HG02973 (cell line): ENCODE measurements around the gene CAST.
"Not testable (repeated sequence)": the region's sequence is repeated elsewhere in the genome, so short reads cannot be mapped to it uniquely, and the experiment has no call there.

Experiments
- ATAC-seq: cut with Tn5 transposase; IDR thresholded peaks from one replicate; pipeline ENCODE4 v1.9.1; 2021; ENCODE audit warnings: moderate library complexity; ENCODE audit not compliant: unreplicated experiment

CAST gene

GRCh38 chr5:96661855-96662724, at the start of gene CAST:
Gene CAST, plus strand, starts transcription at chr5:96662376. Its CDS starts 47 bp downstream, at chr5:96662423.
- peak; percentile 50 for ATAC-seq

GRCh38 chr5:96614110-96614691, 48.0 kb upstream of the CAST start:
- peak; percentile 58 for ATAC-seq

- no peak for ATAC-seq
Measured at GRCh38 chr5:96615223-96615622, 47.0 kb upstream of the CAST start.

- ATAC-seq = no peak
Measured at GRCh38 chr5:96616801-96617200, 45.4 kb upstream of the CAST start.

DNA sequence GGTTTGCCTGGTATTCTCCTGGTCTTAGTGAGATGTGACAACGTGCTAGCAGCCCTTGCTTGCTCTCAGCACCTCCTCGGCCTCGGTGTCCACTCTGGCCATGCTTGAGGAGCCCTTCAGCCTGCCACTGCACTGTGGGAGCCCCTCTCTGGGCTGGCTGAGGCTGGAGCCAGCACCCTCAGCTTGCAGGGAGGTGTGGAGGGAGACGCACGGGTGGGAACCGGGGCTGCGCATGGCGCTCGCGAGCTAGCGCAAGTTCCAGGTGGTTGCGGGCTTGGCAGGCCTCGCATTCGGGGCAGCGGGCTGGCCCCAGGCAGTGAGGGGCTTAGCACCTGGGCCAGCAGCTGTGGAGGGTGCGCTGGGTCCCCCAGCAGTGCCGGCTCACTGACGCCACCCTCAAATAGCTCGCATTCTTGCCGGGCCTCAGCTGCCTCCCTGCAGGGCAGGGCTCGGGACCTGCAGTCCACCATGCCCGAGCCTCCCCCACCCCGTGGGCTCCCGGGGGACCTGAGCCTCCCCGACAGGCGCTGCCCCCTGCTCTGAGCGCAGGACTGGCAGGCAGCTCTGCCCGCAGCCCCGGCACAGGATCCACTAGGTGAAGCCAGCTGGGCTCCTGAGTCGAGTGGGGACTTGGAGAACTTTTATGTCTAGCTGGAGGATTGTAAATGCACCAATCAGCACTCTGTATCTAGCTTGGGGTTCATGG, 43.7 kb upstream of the CAST start:
- not testable (repeated sequence) for ATAC-seq

DNA sequence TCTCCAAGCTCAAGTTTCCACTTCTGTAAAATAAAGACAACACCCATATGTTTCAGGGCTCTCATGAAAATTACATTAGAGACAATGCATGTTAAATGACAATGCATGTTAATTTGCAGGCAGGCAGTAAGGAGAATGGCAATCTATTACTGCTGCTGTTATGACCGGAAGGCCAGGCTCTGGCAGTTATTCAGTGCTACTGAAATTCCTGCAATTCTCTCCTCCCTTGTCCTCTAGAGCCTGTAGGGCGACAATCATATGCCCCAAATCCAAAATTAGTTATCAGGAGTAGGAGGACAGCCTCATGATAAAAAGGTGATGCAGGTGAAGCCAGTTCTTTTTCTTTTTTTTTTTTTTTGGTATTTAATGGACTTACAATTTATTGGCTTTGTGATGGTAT, 42.2 kb upstream of the CAST start:
- ATAC-seq = no peak

DNA sequence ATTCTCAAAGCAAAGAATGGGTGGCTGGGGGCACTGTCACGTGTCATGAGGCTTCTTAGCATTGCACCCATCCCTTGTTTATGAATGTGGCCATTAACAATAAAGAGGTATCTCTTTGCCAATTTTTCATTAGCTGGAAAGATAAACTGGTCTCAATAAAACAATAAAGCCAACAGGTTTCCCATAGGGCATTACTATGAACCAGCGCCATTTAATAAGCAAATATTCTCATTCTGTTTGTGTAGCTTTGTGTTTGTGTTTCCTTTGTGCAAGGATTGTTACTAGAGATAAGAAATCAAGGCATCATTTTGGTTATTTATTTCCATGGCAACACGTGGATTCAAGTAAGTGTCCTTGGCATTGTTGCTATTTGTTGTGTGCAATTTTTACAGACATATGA, 37.6 kb upstream of the CAST start:
- ATAC-seq = no peak

GRCh38 chr5:96625365-96625764, 36.8 kb upstream of the CAST start:
- no peak for ATAC-seq

GRCh38 chr5:96626956-96627355, 35.2 kb upstream of the CAST start:
- ATAC-seq = no peak

DNA sequence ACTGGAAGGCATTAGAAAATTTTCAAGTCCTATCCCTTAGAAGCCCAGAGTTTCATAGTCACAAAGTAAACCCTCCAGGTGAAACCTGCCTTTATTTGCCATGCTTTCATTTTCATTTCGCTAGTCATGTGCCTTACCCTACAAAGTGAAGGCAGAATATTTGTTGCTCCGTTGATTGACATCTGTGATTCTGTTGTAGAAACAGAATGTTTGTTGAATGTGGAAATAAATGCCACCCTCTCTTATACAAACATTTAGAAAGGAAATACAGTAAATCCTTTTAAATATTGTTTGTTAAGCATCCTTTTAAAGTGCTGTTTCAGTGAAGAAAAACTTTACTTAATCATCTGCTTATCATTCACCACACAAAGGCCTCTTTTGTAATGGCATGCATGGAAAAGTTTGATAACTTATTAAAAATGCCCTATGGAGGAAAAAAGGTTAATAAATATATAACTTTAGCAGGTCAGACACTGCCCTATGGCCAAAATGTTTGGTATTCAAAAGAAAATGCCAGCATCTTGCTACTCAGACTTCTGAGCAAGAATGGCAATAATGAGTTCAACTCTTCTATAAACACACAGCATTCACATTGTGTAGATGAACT, 34.3 kb upstream of the CAST start:
- no peak for ATAC-seq

GRCh38 chr5:96628406-96628805, 33.8 kb upstream of the CAST start:
- no peak for ATAC-seq

DNA sequence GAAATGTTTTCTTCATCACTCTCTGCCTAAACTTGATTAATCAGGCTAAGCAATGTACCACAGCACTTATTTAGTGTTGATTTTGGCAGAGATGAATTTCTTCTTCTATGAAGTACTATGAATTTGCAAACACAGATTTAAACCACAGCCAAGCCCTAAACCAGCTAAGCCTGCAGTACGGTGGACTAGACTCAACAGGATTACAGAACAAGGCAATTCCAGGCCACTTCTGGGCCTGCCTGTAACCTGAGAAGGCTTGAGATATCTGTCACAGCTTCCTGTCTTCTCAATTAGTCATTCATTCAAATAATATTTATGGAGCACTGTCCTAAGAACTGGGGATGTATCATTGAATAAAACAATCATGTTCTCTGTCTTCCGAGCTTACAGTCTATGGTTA, 32.4 kb upstream of the CAST start:
- ATAC-seq = no peak

GRCh38 chr5:96633820-96634219, 28.4 kb upstream of the CAST start:
- ATAC-seq = no peak

DNA sequence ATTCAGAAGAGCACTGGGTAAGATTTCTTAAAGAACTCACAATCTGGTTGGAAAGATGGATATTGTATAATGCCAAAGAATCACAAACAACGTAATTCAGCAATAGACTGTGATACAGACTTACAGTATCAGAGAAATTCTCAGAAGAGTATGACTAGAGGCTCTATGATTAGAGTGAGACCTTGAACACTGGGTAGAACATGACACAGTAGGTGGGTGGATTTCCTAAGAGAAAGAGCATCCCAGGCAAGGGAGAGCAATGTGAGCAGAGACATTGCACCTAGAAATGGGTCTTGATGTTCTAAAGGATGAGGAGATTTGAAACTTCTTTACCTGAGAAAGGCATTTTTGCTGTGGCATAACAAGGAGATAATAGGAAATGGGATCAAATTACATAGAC, 27.3 kb upstream of the CAST start:
- ATAC-seq = no peak

- ATAC-seq = no peak
Measured at GRCh38 chr5:96636046-96636445, 26.1 kb upstream of the CAST start.

DNA sequence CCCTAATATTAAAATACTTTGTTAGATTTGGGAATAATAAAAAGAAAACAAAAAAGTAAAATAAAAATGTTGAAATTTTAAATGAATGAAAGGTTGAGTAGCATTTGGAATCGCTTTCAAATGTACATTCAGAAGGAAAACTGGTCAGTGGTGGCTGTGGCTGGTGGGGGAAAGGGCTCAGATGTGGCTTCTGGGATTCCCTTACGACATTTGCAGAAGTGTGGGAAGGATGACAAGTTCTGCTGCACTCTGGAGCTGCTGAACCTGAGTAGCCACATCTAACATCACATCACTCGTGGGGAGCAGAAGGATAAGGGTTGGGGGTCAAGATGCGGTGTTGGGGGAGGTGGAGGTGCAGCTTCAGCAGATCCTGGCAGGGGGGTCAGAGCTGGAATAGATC, 25.6 kb upstream of the CAST start:
- no peak for ATAC-seq

GRCh38 chr5:96637196-96637595, 25.0 kb upstream of the CAST start:
- no peak for ATAC-seq

DNA sequence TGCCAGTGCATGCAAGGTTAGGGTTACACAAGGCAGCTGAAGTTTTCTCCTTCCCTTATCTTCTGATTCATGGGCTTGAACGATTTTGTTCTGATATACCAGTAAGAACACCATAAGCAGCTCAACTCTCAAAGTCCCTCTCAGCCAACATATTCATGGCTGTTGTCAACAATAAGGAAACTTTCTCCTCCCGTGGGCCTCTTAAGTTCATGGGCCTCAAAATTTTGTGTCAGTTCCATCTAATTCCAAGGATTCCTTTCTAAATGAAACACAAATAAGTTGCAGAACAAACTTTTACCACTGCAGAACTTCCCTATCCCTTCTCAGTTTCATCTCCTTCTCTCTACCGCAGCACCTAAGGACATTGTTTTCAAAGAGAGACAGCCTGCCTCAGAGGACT, 23.6 kb upstream of the CAST start:
- ATAC-seq = no peak

DNA sequence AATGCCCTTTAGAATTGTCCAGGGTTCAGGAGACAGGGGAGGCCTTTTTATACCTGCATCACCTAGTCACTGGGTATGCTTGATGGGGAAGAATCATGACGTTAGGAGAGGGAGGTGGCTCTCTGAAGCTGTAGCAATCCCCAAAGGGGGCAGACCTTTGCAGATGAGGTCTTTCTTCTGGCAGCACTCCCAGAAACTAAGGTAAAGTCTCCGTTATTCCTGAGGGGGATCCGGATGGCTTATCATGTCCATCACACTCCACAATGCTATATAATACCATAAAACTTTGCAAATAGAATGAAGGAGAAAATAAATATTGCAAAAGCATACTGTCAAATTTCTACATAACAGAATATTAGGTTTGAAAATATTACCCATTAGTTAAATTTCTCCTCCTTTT, 21.5 kb upstream of the CAST start:
- no peak for ATAC-seq

GRCh38 chr5:96641368-96642280, 20.6 kb upstream of the CAST start:
- ATAC-seq = no peak

DNA sequence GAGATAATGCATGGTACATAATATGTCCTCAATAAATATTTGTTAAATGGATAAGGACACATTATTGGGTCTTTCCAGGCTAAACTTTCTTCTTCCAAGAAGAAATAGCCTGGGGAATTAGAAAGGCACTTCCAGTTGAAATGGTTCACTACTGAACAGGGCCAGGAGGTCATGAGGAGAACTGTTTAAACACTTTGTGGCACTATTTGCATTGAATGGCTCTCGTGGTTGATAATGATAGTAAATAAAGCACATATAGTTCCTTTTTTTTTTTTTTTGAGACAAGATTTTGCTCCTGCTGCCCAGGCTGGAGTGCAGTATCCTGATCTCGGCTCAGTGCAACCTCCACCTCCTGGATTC, 19.9 kb upstream of the CAST start:
- ATAC-seq = no peak
